ENCODE data around the gene TBC1D19. TPM values are rescaled to one million over a fixed set of nuclear protein-coding genes. Genes with fewer than 3 reads are reported as not detected.
"Not testable (repeated sequence)": the region's sequence is repeated elsewhere in the genome, so short reads cannot be mapped to it uniquely, and the experiment has no call there.

The TBC1D19 gene
- total RNA-seq: 0.96 TPM

- ATAC-seq: peak; percentile 100
- peak; percentile 89 for DNase-seq (ENCODE audit: low spot score)
These were observed at the start of gene TBC1D19 for GRCh38 chr4:26583865-26584652. Gene TBC1D19, plus strand, starts transcription at chr4:26584084. Its CDS starts 110 bp downstream, at chr4:26584194.

GRCh38 chr4:26542991-26543390 lies 40.9 kb upstream of the TBC1D19 start:
- DNase-seq (ENCODE audit: low spot score): no peak

GRCh38 chr4:26544421-26544820 lies 39.5 kb upstream of the TBC1D19 start:
- DNase-seq (ENCODE audit: low spot score) (no peak), ATAC-seq (no peak)

More at GRCh38 chr4:26542991-26543390, 40.9 kb upstream of the TBC1D19 start:
- ATAC-seq: no peak

GRCh38 chr4:26548379-26548778 lies 35.5 kb upstream of the TBC1D19 start:
- ATAC-seq; DNase-seq (ENCODE audit: low spot score): not testable (repeated sequence)

GRCh38 chr4:26557164-26557563 lies 26.7 kb upstream of the TBC1D19 start:
- ATAC-seq (no peak), DNase-seq (ENCODE audit: low spot score) (no peak)

- DNase-seq (ENCODE audit: low spot score): no peak
- no peak for ATAC-seq
These were observed 25.6 kb upstream of the TBC1D19 start for GRCh38 chr4:26558166-26558895.

- ATAC-seq (no peak), DNase-seq (ENCODE audit: low spot score) (no peak)
These were observed 17.8 kb upstream of the TBC1D19 start for GRCh38 chr4:26566133-26566532.

- ATAC-seq: no peak
- no peak for DNase-seq (ENCODE audit: low spot score)
These were observed 15.4 kb upstream of the TBC1D19 start for GRCh38 chr4:26568446-26568994.

GRCh38 chr4:26570596-26570995 lies 13.3 kb upstream of the TBC1D19 start:
- DNase-seq (ENCODE audit: low spot score) (no peak), ATAC-seq (no peak)

GRCh38 chr4:26573389-26573794 lies 10.5 kb upstream of the TBC1D19 start:
- no peak for ATAC-seq
- DNase-seq (ENCODE audit: low spot score): no peak

GRCh38 chr4:26574563-26574962 lies 9.3 kb upstream of the TBC1D19 start:
- DNase-seq (ENCODE audit: low spot score): no peak
- no peak for ATAC-seq

- ATAC-seq: no peak
- no peak for DNase-seq (ENCODE audit: low spot score)
These were observed 7.6 kb upstream of the TBC1D19 start for GRCh38 chr4:26576231-26576739.

- DNase-seq (ENCODE audit: low spot score) (no peak), ATAC-seq (peak; percentile 13)
These were observed 6.8 kb upstream of the TBC1D19 start for GRCh38 chr4:26577066-26577465.

- DNase-seq (ENCODE audit: low spot score) (no peak), ATAC-seq (no peak)
These were observed 4.7 kb upstream of the TBC1D19 start for GRCh38 chr4:26579169-26579568.

GRCh38 chr4:26581341-26581740 lies 2.5 kb upstream of the TBC1D19 start:
- not testable (repeated sequence) for DNase-seq (ENCODE audit: low spot score); ATAC-seq

GRCh38 chr4:26583538-26583864 lies 383 bp upstream of the TBC1D19 start:
- ATAC-seq (peak; percentile 72), DNase-seq (ENCODE audit: low spot score) (no peak)

- no peak for ATAC-seq
- no peak for DNase-seq (ENCODE audit: low spot score)
These were observed 841 bp downstream of the TBC1D19 start for GRCh38 chr4:26584725-26585124.

- ATAC-seq (no peak), DNase-seq (ENCODE audit: low spot score) (no peak)
These were observed 5.8 kb downstream of the TBC1D19 start for GRCh38 chr4:26589705-26590104.

GRCh38 chr4:26590639-26591038 lies 6.8 kb downstream of the TBC1D19 start:
- ATAC-seq (no peak), DNase-seq (ENCODE audit: low spot score) (no peak)

GRCh38 chr4:26593557-26593956 lies 9.7 kb downstream of the TBC1D19 start:
- not testable (repeated sequence) for ATAC-seq

GRCh38 chr4:26594371-26594770 lies 10.5 kb downstream of the TBC1D19 start:
- DNase-seq (ENCODE audit: low spot score) (no peak), ATAC-seq (no peak)

More at GRCh38 chr4:26593557-26593956, 9.7 kb downstream of the TBC1D19 start:
- not testable (repeated sequence) for DNase-seq (ENCODE audit: low spot score)

GRCh38 chr4:26594778-26595177 lies 10.9 kb downstream of the TBC1D19 start:
- no peak for DNase-seq (ENCODE audit: low spot score)

More at GRCh38 chr4:26594778-26595177, 10.9 kb downstream of the TBC1D19 start:
- ATAC-seq: no peak
